K562 (cell line): Measurements from ENCODE around the gene SPEM2. TPM values are rescaled to one million over a fixed set of nuclear protein-coding genes. Genes with fewer than 3 reads are reported as not detected.
A peak's percentile ranks its signal among the peaks of the same experiment; 100 is the strongest.

Experiments used
- CXXC5 ChIP-seq: fragments of 250-450 bp; sonication (Bioruptor Pico); IDR thresholded peaks from 2 replicates; pipeline ENCODE4 v1.8.0; 2022; ENCODE audit warnings: inconsistent platforms, mild to moderate bottlenecking, moderate library complexity
- KLF1 ChIP-seq: fragments of 450-650 bp; IDR thresholded peaks from 2 replicates; pipeline ENCODE4 v1.6.1; 2016; ENCODE audit warnings: missing genetic modification characterization, missing compliant biosample characterization
- L3MBTL2 ChIP-seq: fragments of 450-650 bp; IDR thresholded peaks from 2 replicates; pipeline ENCODE4 v1.6.1; 2016; ENCODE audit warnings: mild to moderate bottlenecking, moderate library complexity
- MAZ ChIP-seq, 2 experiments: fragments of 450-650 bp in 1 of 2; sonication (generic) in 1 of 2; formaldehyde crosslinking; IDR thresholded peaks in 1 of 2; conservative IDR thresholded peaks in 1 of 2; 2 replicates each; pipeline versions ENCODE4 v1.4.0 to v1.5.0; 2020; ENCODE audit warnings: mild to moderate bottlenecking in 1 of 2, missing genetic modification reagents in 1 of 2
- NR2C2 ChIP-seq, 2 experiments: fragments of 200-800 bp in 1 of 2; sonication (Bioruptor generic) in 1 of 2; sonication (generic) in 1 of 2; formaldehyde crosslinking in 1 of 2; IDR thresholded peaks; 2 replicates each; pipeline versions ENCODE4 v1.6.1 to v1.8.0; 2016 to 2022; ENCODE audit warnings: mild to moderate bottlenecking in 1 of 2, missing compliant biosample characterization in 1 of 2, missing genetic modification characterization in 1 of 2, missing genetic modification reagents in 1 of 2
- POLR2G ChIP-seq: fragments of 200-400 bp; formaldehyde crosslinking; IDR thresholded peaks from 2 replicates; pipeline ENCODE4 v1.6.1; 2017; ENCODE audit warnings: low read depth, mild to moderate bottlenecking, antibody characterized with exemption, low read length, moderate library complexity
- ZBTB11 ChIP-seq, 3 experiments: fragments of 200-800 bp in 1 of 3; fragments of 250-450 bp in 1 of 3; fragments of 450-650 bp in 1 of 3; sonication (Bioruptor Pico) in 1 of 3; sonication (Bioruptor generic) in 1 of 3; formaldehyde crosslinking in 1 of 3; IDR thresholded peaks; 2 replicates each; pipeline versions ENCODE4 v1.6.1 to v1.8.0; 2016 to 2022; ENCODE audit warnings: mild to moderate bottlenecking in 2 of 3, missing genetic modification characterization in 2 of 3, missing compliant biosample characterization in 1 of 3, moderate library complexity in 1 of 3
- ZBTB17 ChIP-seq: fragments of 450-650 bp; formaldehyde crosslinking; IDR thresholded peaks from 2 replicates; pipeline ENCODE4 v1.4.0; 2020; ENCODE audit warnings: mild to moderate bottlenecking
- ZNF263 ChIP-seq: sonication (generic); formaldehyde crosslinking; IDR thresholded peaks from 2 replicates; pipeline ENCODE4 v1.8.0; 2022; ENCODE audit warnings: mild to moderate bottlenecking, missing genetic modification reagents, borderline replicate concordance
- ZNF384 ChIP-seq: IDR thresholded peaks from 2 replicates; pipeline ENCODE4 v1.6.1; 2012; ENCODE audit warnings: low read depth, low read length, improper control_type of control experiment
- polyA plus RNA-seq, 8 experiments: library from polyadenylated mRNA; depleted of rRNA in 4 of 8; stranded (reverse) in 5 of 8; unstranded in 3 of 8; fragments of >200 nt; fragmentation: Nextera tagmentation in 2 of 8; fragmentation: Illumina TruSeq in 1 of 8; extraction: Ambion mirVana in 2 of 8; extraction: Trizol in 1 of 8; gene quantifications; 2 replicates each; pipeline versions ENCODE4 v1.2.1 to v1.2.3, GENCODE V29; 2011 to 2014; ENCODE audit warnings: inconsistent platforms in 1 of 8, missing spikeins in 1 of 8
- total RNA-seq, 7 experiments: library from RNA; depleted of rRNA in 6 of 7; stranded (reverse); fragments of >200 nt in 6 of 7; fragmentation: Illumina TruSeq in 2 of 7; extraction: Trizol in 2 of 7; gene quantifications; 2 replicates each; pipeline versions ENCODE4 v1.2.1 to v1.2.3, GENCODE V29; 2011 to 2021; ENCODE audit warnings: low replicate concordance in 1 of 7
- TF ChIP-seq, protein P1 (sequence below): sonication (generic); formaldehyde crosslinking; IDR thresholded peaks from 2 replicates; pipeline ENCODE4 v1.8.1; 2023; ENCODE audit warnings: mild to moderate bottlenecking, missing genetic modification reagents
- TF ChIP-seq, protein P2 (sequence below): fragments of 450-650 bp; IDR thresholded peaks from 2 replicates; pipeline ENCODE4 v1.6.1; 2014; ENCODE audit warnings: low read depth, mild to moderate bottlenecking, moderate library complexity, borderline replicate concordance
- TF ChIP-seq, protein P3 (sequence below), 2 experiments: fragments of 250-450 bp in 1 of 2; fragments of 450-650 bp in 1 of 2; sonication (Bioruptor Pico) in 1 of 2; IDR thresholded peaks; 2 replicates each; pipeline versions ENCODE4 v1.6.1 to v1.8.0; 2016 to 2021; ENCODE audit warnings: mild to moderate bottlenecking in 2 of 2, moderate library complexity in 2 of 2, missing compliant biosample characterization in 1 of 2, missing genetic modification characterization in 1 of 2
- TF ChIP-seq, protein P4 (sequence below): sonication (generic); formaldehyde crosslinking; IDR thresholded peaks from 2 replicates; pipeline ENCODE4 v1.9.0; 2022; ENCODE audit warnings: mild to moderate bottlenecking, missing genetic modification reagents
- TF ChIP-seq, protein P5 (sequence below): fragments of 450-650 bp; IDR thresholded peaks from 2 replicates; pipeline ENCODE4 v1.6.1; 2018; ENCODE audit warnings: mild to moderate bottlenecking, low read depth; ENCODE audit not compliant: partially characterized antibody

SPEM2 gene
- total and polyA plus RNA-seq, 9 of the 15 experiments (the other 6 are each of a cell fraction or from before 2014, with no cell fraction given): not detected

- TF ChIP-seq, protein P1, sequence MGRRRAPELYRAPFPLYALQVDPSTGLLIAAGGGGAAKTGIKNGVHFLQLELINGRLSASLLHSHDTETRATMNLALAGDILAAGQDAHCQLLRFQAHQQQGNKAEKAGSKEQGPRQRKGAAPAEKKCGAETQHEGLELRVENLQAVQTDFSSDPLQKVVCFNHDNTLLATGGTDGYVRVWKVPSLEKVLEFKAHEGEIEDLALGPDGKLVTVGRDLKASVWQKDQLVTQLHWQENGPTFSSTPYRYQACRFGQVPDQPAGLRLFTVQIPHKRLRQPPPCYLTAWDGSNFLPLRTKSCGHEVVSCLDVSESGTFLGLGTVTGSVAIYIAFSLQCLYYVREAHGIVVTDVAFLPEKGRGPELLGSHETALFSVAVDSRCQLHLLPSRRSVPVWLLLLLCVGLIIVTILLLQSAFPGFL (CRISPR knock-in tag): no peak
- TF ChIP-seq, protein P2, sequence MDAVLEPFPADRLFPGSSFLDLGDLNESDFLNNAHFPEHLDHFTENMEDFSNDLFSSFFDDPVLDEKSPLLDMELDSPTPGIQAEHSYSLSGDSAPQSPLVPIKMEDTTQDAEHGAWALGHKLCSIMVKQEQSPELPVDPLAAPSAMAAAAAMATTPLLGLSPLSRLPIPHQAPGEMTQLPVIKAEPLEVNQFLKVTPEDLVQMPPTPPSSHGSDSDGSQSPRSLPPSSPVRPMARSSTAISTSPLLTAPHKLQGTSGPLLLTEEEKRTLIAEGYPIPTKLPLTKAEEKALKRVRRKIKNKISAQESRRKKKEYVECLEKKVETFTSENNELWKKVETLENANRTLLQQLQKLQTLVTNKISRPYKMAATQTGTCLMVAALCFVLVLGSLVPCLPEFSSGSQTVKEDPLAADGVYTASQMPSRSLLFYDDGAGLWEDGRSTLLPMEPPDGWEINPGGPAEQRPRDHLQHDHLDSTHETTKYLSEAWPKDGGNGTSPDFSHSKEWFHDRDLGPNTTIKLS: peak; percentile 48; the same call in 1 of the 2 replicates
- TF ChIP-seq CXXC5 (CRISPR knock-in tag) (peak; percentile 74), KLF1 (tag) (no peak), NR2C2 (CRISPR knock-in tag; IDR thresholded peaks at IDR 0.05) (no peak), NR2C2 (tag; IDR thresholded peaks at IDR 0.05) (peak; percentile 59), MAZ (CRISPR knock-in tag; conservative IDR thresholded peaks at IDR 0.05 in 1 of 2, IDR thresholded peaks at IDR 0.05 in 1 of 2) (peak; percentile 29 to 38; a peak in 1 of 4 replicates), ZNF384 (no peak), ZBTB11 (CRISPR knock-in tag; IDR thresholded peaks at IDR 0.05) (peak in 1 of 3 experiments; percentile 60; a peak in 1 of 6 replicates), POLR2G (peak; percentile 88), L3MBTL2 (peak; percentile 93), ZBTB17 (no peak), ZNF263 (CRISPR knock-in tag) (no peak)
- TF ChIP-seq, protein P3, sequence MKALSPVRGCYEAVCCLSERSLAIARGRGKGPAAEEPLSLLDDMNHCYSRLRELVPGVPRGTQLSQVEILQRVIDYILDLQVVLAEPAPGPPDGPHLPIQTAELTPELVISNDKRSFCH (CRISPR knock-in tag; IDR thresholded peaks at IDR 0.05): no peak
- TF ChIP-seq, protein P3 (tag; IDR thresholded peaks at IDR 0.05): peak; percentile 74
- TF ChIP-seq, protein P4, sequence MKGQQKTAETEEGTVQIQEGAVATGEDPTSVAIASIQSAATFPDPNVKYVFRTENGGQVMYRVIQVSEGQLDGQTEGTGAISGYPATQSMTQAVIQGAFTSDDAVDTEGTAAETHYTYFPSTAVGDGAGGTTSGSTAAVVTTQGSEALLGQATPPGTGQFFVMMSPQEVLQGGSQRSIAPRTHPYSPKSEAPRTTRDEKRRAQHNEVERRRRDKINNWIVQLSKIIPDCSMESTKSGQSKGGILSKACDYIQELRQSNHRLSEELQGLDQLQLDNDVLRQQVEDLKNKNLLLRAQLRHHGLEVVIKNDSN (CRISPR knock-in tag): no peak
- TF ChIP-seq, protein P5, sequence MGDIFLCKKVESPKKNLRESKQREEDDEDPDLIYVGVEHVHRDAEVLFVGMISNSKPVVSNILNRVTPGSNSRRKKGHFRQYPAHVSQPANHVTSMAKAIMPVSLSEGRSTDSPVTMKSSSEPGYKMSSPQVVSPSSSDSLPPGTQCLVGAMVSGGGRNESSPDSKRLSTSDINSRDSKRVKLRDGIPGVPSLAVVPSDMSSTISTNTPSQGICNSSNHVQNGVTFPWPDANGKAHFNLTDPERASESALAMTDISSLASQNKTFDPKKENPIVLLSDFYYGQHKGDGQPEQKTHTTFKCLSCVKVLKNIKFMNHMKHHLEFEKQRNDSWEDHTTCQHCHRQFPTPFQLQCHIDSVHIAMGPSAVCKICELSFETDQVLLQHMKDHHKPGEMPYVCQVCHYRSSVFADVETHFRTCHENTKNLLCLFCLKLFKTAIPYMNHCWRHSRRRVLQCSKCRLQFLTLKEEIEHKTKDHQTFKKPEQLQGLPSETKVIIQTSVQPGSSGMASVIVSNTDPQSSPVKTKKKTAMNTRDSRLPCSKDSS: no peak
Measured at GRCh38 chr17:7394452-7395191, 30.8 kb upstream of the SPEM2 start, which contains the start of gene PLSCR3 (continued).
